Coronary artery (tissue), 2 donors: ENCODE data around the gene UGT1A8.
"Not testable (repeated sequence)": the region's sequence is repeated elsewhere in the genome, so short reads cannot be mapped to it uniquely, and the experiment has no call there.

Experiments
- DNase-seq: peaks from one replicate; pipeline ENCODE4 v3.0.0-alpha.2; 2017; ENCODE audit warnings: low spot score
- H3K27ac ChIP-seq, 2 donors: fragments of 200-600 bp; sonication (generic); one replicate each; pipeline ENCODE4 v1.5.1; 2016 to 2019
- H3K4me3 ChIP-seq: fragments of 200-600 bp; sonication (generic); 2 replicates; pipeline ENCODE4 v1.5.1; 2016; ENCODE audit warnings: mild to moderate bottlenecking, moderate library complexity
- TF ChIP-seq, protein P1 (sequence below): fragments of 200-600 bp; sonication (generic); IDR thresholded peaks from one replicate; pipeline ENCODE4 v1.5.1; 2019; ENCODE audit warnings: antibody characterized with exemption

The UGT1A8 gene

DNA sequence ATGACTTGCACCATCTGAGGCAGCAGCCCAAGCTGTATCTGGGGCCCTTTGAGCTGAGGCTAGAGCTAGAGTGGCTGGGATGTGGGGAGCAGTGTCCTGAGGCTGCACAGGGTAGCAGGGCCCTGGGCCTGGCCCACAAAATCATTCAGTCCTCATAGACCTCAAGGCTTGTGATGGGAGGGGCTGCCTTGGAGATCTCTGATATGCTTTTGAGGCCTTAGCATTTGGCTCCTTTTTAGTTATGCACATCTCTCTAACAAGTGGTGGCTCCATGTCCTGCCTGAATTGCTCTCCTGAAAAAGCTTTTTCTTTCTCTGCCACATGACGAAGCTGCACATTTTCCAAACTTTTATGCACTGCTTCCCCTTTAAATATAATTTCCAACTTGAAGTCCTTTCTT, 11.8 kb upstream of the UGT1A8 start:
- no peak for DNase-seq
- TF ChIP-seq, protein P1, sequence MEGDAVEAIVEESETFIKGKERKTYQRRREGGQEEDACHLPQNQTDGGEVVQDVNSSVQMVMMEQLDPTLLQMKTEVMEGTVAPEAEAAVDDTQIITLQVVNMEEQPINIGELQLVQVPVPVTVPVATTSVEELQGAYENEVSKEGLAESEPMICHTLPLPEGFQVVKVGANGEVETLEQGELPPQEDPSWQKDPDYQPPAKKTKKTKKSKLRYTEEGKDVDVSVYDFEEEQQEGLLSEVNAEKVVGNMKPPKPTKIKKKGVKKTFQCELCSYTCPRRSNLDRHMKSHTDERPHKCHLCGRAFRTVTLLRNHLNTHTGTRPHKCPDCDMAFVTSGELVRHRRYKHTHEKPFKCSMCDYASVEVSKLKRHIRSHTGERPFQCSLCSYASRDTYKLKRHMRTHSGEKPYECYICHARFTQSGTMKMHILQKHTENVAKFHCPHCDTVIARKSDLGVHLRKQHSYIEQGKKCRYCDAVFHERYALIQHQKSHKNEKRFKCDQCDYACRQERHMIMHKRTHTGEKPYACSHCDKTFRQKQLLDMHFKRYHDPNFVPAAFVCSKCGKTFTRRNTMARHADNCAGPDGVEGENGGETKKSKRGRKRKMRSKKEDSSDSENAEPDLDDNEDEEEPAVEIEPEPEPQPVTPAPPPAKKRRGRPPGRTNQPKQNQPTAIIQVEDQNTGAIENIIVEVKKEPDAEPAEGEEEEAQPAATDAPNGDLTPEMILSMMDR: no peak
- no peak overlapping the region for H3K4me3 ChIP-seq
- H3K27ac ChIP-seq: no peak overlapping the region

DNA sequence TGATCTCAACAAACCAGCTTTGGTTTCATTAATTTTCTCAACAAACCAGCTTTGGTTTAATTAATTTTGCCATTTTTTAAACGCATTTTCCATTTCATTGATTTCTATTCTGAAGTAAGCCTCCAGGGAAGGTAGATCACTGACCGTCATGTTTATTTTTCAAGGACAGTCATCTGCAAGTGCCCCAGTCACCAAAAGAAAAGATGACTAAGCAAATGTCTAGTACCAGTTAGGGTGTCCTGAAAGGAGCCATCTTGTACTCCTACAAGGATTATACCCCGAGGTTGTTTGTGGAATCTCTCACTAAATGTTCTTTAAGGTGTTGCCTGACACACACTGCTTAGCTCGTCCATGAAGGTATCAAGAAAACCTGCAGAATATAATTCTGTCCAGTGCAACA, 6.1 kb upstream of the UGT1A8 start:
- H3K4me3 ChIP-seq: no peak overlapping the region
- TF ChIP-seq, protein P1: no peak

DNA sequence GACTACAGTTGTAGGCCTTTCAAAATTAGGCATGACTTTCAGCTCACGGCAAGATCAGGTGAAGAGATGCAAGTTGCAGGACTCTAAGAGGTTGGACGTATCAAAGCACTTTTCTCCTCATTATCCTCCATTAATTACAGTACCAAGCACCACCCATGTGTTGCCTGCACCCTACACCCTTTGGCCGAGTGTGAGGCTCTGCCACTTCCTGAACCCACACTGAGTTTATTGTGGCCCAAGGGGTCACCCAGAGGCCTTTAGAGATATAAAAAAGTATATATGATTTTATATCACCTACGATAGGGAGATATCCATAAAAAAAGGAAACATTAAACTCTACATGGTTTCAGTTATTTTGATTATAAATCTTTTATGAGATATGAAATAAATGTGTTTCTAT, 2.8 kb downstream of the UGT1A8 start:
- H3K27ac ChIP-seq: no peak overlapping the region
- no peak overlapping the region for H3K4me3 ChIP-seq
- TF ChIP-seq, protein P1: no peak
- no peak for DNase-seq

More for the DNA sequence above, 6.1 kb upstream of the UGT1A8 start:
- no peak for DNase-seq
- no peak overlapping the region for H3K27ac ChIP-seq

DNA sequence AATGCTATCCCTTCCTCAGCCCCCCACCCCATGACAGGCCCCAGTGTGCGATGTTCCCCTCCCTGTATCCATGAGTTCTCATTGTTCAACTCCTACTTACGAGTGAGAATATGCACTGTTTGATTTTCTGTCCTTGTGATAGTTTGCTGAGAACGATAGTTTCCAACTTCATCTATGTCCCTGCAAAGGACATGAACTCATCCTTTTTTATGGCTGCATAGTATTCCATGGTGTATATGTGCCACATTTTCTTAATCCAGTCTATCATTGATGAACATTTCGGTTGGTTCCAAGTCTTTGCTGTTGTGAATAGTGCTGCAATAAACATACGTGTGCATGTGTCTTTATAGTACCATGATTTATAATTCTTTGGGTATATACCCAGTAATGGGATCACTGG, 4.4 kb downstream of the UGT1A8 start:
- H3K27ac ChIP-seq, DNase-seq, H3K4me3 ChIP-seq: not testable (repeated sequence)

DNA sequence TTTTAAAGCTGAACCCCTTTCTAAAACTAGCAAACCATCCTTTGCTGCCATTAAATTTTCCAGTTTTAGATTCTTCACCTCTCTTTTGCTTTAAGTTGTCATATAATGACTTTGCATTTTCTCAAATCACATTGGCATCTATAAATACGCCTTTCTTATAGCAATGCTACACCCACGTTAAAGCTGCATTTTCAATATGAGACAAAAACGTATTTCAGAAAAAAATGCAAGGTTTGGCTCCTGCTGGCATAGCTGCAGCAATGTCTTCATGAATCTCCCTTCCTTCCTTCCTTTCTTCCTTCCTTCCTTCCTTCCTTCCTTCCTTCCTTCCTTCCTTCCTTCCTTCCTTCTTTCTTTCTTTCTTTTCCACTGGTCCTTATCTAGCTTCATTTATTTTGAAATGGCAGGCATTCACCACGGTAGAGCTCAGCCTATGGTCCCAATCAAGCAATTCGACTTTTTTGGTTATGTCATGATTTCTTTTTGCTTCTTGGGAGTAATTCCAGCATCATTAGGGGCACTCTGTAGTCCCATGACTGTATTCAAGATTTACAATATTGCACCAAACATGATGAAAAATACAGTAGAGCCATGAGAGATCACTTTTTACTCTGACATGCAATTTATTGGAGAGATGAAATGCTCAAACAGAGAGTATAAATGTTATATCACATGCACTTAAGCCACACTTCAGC, 10.0 kb downstream of the UGT1A8 start:
- TF ChIP-seq, protein P1: no peak
- DNase-seq: no peak
- no peak overlapping the region for H3K4me3 ChIP-seq
- no peak overlapping the region for H3K27ac ChIP-seq

DNA sequence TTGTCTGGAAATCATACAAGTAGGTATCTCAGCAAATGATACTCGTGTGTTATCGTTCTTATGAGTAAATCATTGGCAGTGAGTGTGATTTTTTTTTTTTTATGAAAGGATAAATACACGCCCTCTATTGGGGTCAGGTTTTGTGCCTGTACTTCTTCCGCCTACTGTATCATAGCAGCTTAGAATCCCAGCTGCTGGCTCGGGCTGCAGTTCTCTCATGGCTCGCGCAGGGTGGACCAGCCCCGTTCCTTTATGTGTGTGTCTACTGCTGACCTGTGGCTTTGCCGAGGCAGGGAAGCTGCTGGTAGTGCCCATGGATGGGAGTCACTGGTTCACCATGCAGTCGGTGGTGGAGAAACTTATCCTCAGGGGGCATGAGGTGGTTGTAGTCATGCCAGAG, 18.9 kb downstream of the UGT1A8 start, which contains the start of gene UGT1A10:
UGT1A10 (plus strand) TSS at position 143 of the 400 bp plus-strand sequence; CDS start at position 218, 75 bp downstream.
- H3K4me3 ChIP-seq, DNase-seq: not testable (repeated sequence)

DNA sequence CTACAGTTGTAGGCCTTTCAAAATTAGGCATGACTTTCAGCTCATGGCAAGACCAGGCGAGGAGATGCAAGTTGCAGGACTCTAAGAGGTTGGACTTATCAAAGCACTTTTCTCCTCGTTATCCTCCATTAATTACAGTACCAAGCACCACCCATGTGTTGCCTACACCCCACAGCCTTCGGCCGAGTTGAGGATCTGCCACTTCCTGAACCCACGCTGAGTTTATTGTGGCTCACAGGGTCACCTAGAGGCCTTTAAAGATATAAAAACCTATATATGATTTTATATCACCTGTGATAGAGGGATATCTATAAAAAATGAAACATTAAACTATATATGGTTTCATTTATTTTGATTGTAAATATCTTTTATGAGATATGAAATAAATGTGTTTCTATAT, 21.4 kb downstream of the UGT1A8 start:
- H3K27ac ChIP-seq: no peak overlapping the region
- no peak for DNase-seq
- TF ChIP-seq, protein P1: no peak
- no peak overlapping the region for H3K4me3 ChIP-seq

More for the DNA sequence above, 18.9 kb downstream of the UGT1A8 start, which contains the start of gene UGT1A10:
- not testable (repeated sequence) for H3K27ac ChIP-seq

DNA sequence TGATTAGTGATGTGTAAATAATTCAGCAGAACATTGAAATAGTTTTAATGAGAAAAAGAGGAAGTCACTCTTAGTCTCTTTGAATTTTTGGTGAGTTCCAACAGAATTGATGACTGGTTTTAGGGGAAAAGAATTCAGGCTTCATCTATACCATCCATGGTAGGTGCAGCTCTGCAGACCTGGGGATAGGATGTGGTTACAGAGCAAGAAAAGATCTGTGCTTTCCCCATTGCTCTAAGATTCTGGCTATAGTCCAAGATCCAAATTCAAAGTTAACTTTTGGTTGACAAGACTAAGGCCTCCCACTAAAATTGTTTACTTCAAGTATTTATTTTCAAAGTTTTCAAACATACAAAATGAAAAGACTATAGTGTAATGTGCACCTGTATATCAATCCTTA, 22.4 kb downstream of the UGT1A8 start:
- Histone ChIP-seq H3K4me3 (no peak overlapping the region), H3K27ac (no peak overlapping the region)
- TF ChIP-seq, protein P1: no peak
- DNase-seq: no peak
